H1 (cell line): ENCODE measurements around the gene SLC1A3. TPM values are rescaled to one million over a fixed set of nuclear protein-coding genes. Genes with fewer than 3 reads are reported as not detected.

ENCODE experiments used
- CTCF ChIA-PET: fragments of 300-600 bp; sonication (Branson Sonifier 250); formaldehyde crosslinking; loops from one replicate; lab custom pipeline; 2021; ENCODE audit not compliant: partially characterized antibody; lab: Charles Lee
- POLR2A ChIA-PET: fragments of 300-600 bp; sonication (Branson Sonifier 250); formaldehyde crosslinking; loops from one replicate; lab custom pipeline; 2021; ENCODE audit warnings: inconsistent platforms; ENCODE audit not compliant: partially characterized antibody; lab: Charles Lee
- DNase-seq, 2 experiments: peaks; one replicate each; pipeline versions ENCODE4 v3.0.0 to v3.0.0-alpha.2; 2010 to 2022; ENCODE audit warnings: low spot score in 2 of 2, low read depth in 1 of 2, mixed read lengths in 1 of 2
- FAIRE-seq: peaks from 2 replicates; lab custom pipeline; 2011; peaks lifted over from hg19 to GRCh38; lab: Jason Lieb, UNC
- H2AFZ ChIP-seq: 2 replicates; pipeline ENCODE4 v1.8.1; 2012; ENCODE audit warnings: low read length, inconsistent platforms
- H2AK5ac ChIP-seq: 2 replicates; pipeline ENCODE4 v1.6.1; 2013; ENCODE audit warnings: low read depth, low read length
- H2BK120ac ChIP-seq: replicated peaks from 2 replicates; pipeline ENCODE3; 2013; ENCODE audit warnings: low read depth, low read length, inconsistent platforms
- H2BK12ac ChIP-seq: 2 replicates; pipeline ENCODE4 v1.6.1; 2013; ENCODE audit warnings: low read depth, low read length
- H2BK15ac ChIP-seq: 2 replicates; pipeline ENCODE4 v1.6.1; 2013; ENCODE audit warnings: low read length
- H2BK20ac ChIP-seq: 2 replicates; pipeline ENCODE4 v1.6.1; 2013; ENCODE audit warnings: low read length
- H2BK5ac ChIP-seq: 2 replicates; pipeline ENCODE4 v1.6.1; 2013; ENCODE audit warnings: low read depth, low read length
- H3K14ac ChIP-seq: 2 replicates; pipeline ENCODE4 v1.6.1; 2013; ENCODE audit warnings: inconsistent platforms; ENCODE audit not compliant: insufficient read length
- H3K18ac ChIP-seq: 2 replicates; pipeline ENCODE4 v1.6.1; 2013; ENCODE audit warnings: low read length; ENCODE audit errors: extremely low read depth
- H3K23ac ChIP-seq: 2 replicates; pipeline ENCODE4 v1.6.1; 2013; ENCODE audit warnings: inconsistent platforms; ENCODE audit not compliant: insufficient read length
- H3K23me2 ChIP-seq: 2 replicates; pipeline ENCODE4 v1.6.1; 2013; ENCODE audit warnings: low read depth, low read length
- H3K27ac ChIP-seq: 2 replicates; pipeline ENCODE4 v1.6.1; 2011; ENCODE audit warnings: low read depth, low read length, inconsistent platforms
- H3K27me3 ChIP-seq, 4 experiments: replicated peaks in 1 of 4; 1 replicate in 1 of 4; 2 replicates in 3 of 4; pipeline versions ENCODE4 v1.6.1 to v1.8.1; 2011 to 2013; ENCODE audit warnings: low read length in 3 of 4, mild to moderate bottlenecking in 3 of 4, inconsistent platforms in 2 of 4, mixed read lengths in 2 of 4, moderate library complexity in 1 of 4; ENCODE audit not compliant: control insufficient read depth in 3 of 4, insufficient read depth in 3 of 4; ENCODE audit errors: extremely low read depth in 1 of 4
- H3K36me3 ChIP-seq, 4 experiments: 2 replicates each; pipeline versions ENCODE4 v1.6.1 to v1.8.1; 2011 to 2013; ENCODE audit warnings: mild to moderate bottlenecking in 4 of 4, low read length in 3 of 4, moderate library complexity in 2 of 4, control low read depth in 1 of 4, inconsistent platforms in 1 of 4; ENCODE audit not compliant: insufficient read depth in 4 of 4, control insufficient read depth in 2 of 4
- H3K4ac ChIP-seq: replicated peaks from 2 replicates; pipeline ENCODE3; 2013; ENCODE audit warnings: low read length, low read depth, mixed read lengths, inconsistent platforms; ENCODE audit not compliant: insufficient read length
- H3K4me1 ChIP-seq, 4 experiments: replicated peaks in 1 of 4; 1 replicate in 1 of 4; 2 replicates in 3 of 4; pipeline versions ENCODE4 v1.6.1 to v1.8.1; 2011 to 2013; ENCODE audit warnings: low read length in 3 of 4, inconsistent platforms in 2 of 4, mixed read lengths in 1 of 4; ENCODE audit not compliant: insufficient read depth in 4 of 4, control insufficient read depth in 3 of 4
- H3K4me2 ChIP-seq, 2 experiments: 2 replicates each; pipeline versions ENCODE4 v1.6.1 to v1.8.1; 2011 to 2013; ENCODE audit warnings: low read depth in 2 of 2, low read length in 2 of 2, control low read depth in 1 of 2, inconsistent platforms in 1 of 2, mild to moderate bottlenecking in 1 of 2; ENCODE audit not compliant: insufficient read depth in 1 of 2
- H3K4me3 ChIP-seq, 4 experiments: fragments of 200-600, 300-600 bp in 1 of 4; sonication (generic), shearing (Covaris generic), sonication (Bioruptor Twin) in 1 of 4; 2 replicates each; pipeline versions ENCODE4 v1.5.1 to v1.8.1; 2011 to 2016; ENCODE audit warnings: low read length in 4 of 4, low read depth in 3 of 4, control low read depth in 2 of 4, inconsistent platforms in 2 of 4, mild to moderate bottlenecking in 2 of 4, mixed read lengths in 1 of 4, moderate library complexity in 1 of 4; ENCODE audit not compliant: insufficient read depth in 2 of 4; ENCODE audit errors: extremely low read depth in 1 of 4
- H3K56ac ChIP-seq: replicated peaks from 2 replicates; pipeline ENCODE3; 2013; ENCODE audit warnings: low read depth, mild to moderate bottlenecking, mixed read lengths, low read length, inconsistent platforms; ENCODE audit not compliant: insufficient read length
- H3K79me1 ChIP-seq: 2 replicates; pipeline ENCODE4 v1.6.1; 2013; ENCODE audit warnings: low read depth, low read length, control low read depth
- H3K79me2 ChIP-seq, 2 experiments: 2 replicates each; pipeline versions ENCODE4 v1.6.1 to v1.8.1; 2012 to 2013; ENCODE audit warnings: low read length in 2 of 2, mild to moderate bottlenecking in 2 of 2, inconsistent platforms in 1 of 2; ENCODE audit not compliant: insufficient read depth in 2 of 2, control insufficient read depth in 1 of 2
- H3K9ac ChIP-seq, 4 experiments: replicated peaks in 1 of 4; 1 replicate in 1 of 4; 2 replicates in 3 of 4; pipeline versions ENCODE4 v1.6.1 to v1.8.1; 2011 to 2013; ENCODE audit warnings: low read depth in 3 of 4, low read length in 3 of 4, control low read depth in 2 of 4, mild to moderate bottlenecking in 2 of 4, moderate library complexity in 2 of 4, inconsistent platforms in 1 of 4; ENCODE audit errors: extremely low read depth in 1 of 4
- H3K9me3 ChIP-seq, 2 experiments: 2 replicates each; pipeline versions ENCODE4 v1.6.1 to v1.8.1; 2012 to 2013; ENCODE audit warnings: mild to moderate bottlenecking in 2 of 2, moderate library complexity in 2 of 2, control low read depth in 1 of 2, inconsistent platforms in 1 of 2, low read depth in 1 of 2, low read length in 1 of 2, mixed read lengths in 1 of 2; ENCODE audit not compliant: insufficient read depth in 2 of 2
- H4K20me1 ChIP-seq, 2 experiments: replicated peaks in 1 of 2; 2 replicates each; pipeline versions ENCODE3 to v1.8.1; 2011 to 2013; ENCODE audit warnings: inconsistent platforms in 2 of 2, low read length in 2 of 2, mild to moderate bottlenecking in 1 of 2; ENCODE audit not compliant: insufficient read depth in 2 of 2, control insufficient read depth in 1 of 2
- H4K5ac ChIP-seq: 2 replicates; pipeline ENCODE4 v1.6.1; 2013; ENCODE audit warnings: low read length, low read depth, mixed read lengths, inconsistent platforms; ENCODE audit not compliant: insufficient read length
- H4K8ac ChIP-seq: 2 replicates; pipeline ENCODE4 v1.8.0; 2013; ENCODE audit warnings: mild to moderate bottlenecking, moderate library complexity, low read length, inconsistent platforms; ENCODE audit not compliant: insufficient read depth; ENCODE audit errors: extremely low read depth
- H4K91ac ChIP-seq: replicated peaks from 2 replicates; pipeline ENCODE3; 2013; ENCODE audit warnings: low read length, mixed read lengths, inconsistent platforms; ENCODE audit not compliant: insufficient read length
- WGBS, 2 experiments: shearing (Covaris generic) in 1 of 2; methylation state at CpG; one replicate each; pipeline versions ENCODE4 v1.1.6 to v1.1.7; 2013 to 2015; ENCODE audit warnings: low lambda C conversion rate in 2 of 2, mixed read lengths in 2 of 2, inconsistent platforms in 1 of 2, low coverage in 1 of 2, missing lambda C conversion rate in 1 of 2; ENCODE audit not compliant: insufficient replicate concordance in 2 of 2, insufficient coverage in 1 of 2, insufficient read length in 1 of 2; ENCODE audit errors: extremely low coverage in 1 of 2, missing lambda C conversion rate in 1 of 2; 5-methylcytosine and 5-hydroxymethylcytosine counted together
- polyA plus RNA-seq, 7 experiments: library from polyadenylated mRNA; depleted of rRNA in 3 of 7; stranded (reverse) in 5 of 7; unstranded in 2 of 7; fragments of >200 nt in 5 of 7; fragments of 200-250 nt in 2 of 7; gene quantifications; 1 replicate in 5 of 7; 2 replicates in 1 of 7; 4 replicates in 1 of 7; pipeline versions ENCODE4 v1.2.1 to v1.2.3, GENCODE V29; 2011 to 2013; ENCODE audit warnings: missing spikeins in 2 of 7, mixed read lengths in 2 of 7
- total RNA-seq: library from RNA; stranded (reverse); fragmentation: NEBNext Ultra II Directional; extraction: Animal tissue kit (Norgen Biotek cat#: 25700); gene quantifications from 2 replicates; pipeline ENCODE4 v1.2.1, GENCODE V29; 2021

The SLC1A3 gene
- total and polyA plus RNA-seq, 2 of the 8 experiments (the other 6 are each of a cell fraction or from before 2014, with no cell fraction given) = 26.7 to 35.3 TPM

GRCh38 chr5:36623832-36624231 is 17.4 kb downstream of the SLC1A3 start:
- Histone ChIP-seq H4K20me1 (no peaks in the 10 kb centered on the region), H3K23me2 (no peaks in the 10 kb centered on the region), H4K8ac (no peak overlapping the region), H3K23ac (no peak overlapping the region), H3K79me2 (no peaks in the 10 kb centered on the region), H2BK12ac (no peak overlapping the region), H4K5ac (no peak overlapping the region), H3K9ac (no peak overlapping the region), H3K4me1 (peaks cover 0 to 10% (median 6%) of the 10 kb centered on the region in 4 experiments; a peak in 5 of 7 replicates), H3K14ac (no peak overlapping the region), H2BK20ac (no peak overlapping the region), H3K27ac (no peak overlapping the region), H3K18ac (no peak overlapping the region), H3K4ac (no peak overlapping the region), H2BK15ac (no peak overlapping the region), H3K9me3 (no peaks in the 10 kb centered on the region), H2AFZ (no peak overlapping the region), H2BK5ac (no peak overlapping the region), H3K56ac (no peak overlapping the region), H3K27me3 (no peaks in the 10 kb centered on the region), H3K36me3 (no peaks in the 10 kb centered on the region), H3K4me2 (no peak overlapping the region), H2BK120ac (no peak overlapping the region), H2AK5ac (no peak overlapping the region), H3K4me3 (no peak overlapping the region), H4K91ac (no peak overlapping the region), H3K79me1 (no peaks in the 10 kb centered on the region)
- FAIRE-seq = no peak
- WGBS, 2 experiments = 93% methylated on average over 5 of the region's 9 CpGs; no CpG with 5 or more reads in 1 of the 2 experiments
- CTCF ChIA-PET = interaction anchor here (0.8 to 2.4 kb wide), 6 partner anchors 8 to 67 kb away, joined by 3 to 8 read pairs (median 4); no protein-coding TSS in a partner anchor
- POLR2A ChIA-PET = interaction anchor here (0.9 to 1.0 kb wide), 2 partner anchors 18 to 70 kb away, joined by 3 read pairs; partner anchors contain the start of gene SLC1A3
- no peak for DNase-seq
